Activated T-cell treated with anti-CD3 and anti-CD28 coated beads for 24 hours (primary cell): ENCODE results near the gene PCDHGA11.
"Not testable (repeated sequence)": the region's sequence is repeated elsewhere in the genome, so short reads cannot be mapped to it uniquely, and the experiment has no call there.

Source experiments
- DNase-seq: peaks from one replicate; pipeline ENCODE4 v3.0.0-alpha.2; 2020; ENCODE audit warnings: low read depth

The PCDHGA11 gene

GRCh38 chr5:141398608-141399007 lies 22.2 kb upstream of the PCDHGA11 start:
- DNase-seq: no peak

GRCh38 chr5:141399555-141400258 lies 21.1 kb upstream of the PCDHGA11 start:
- no peak for DNase-seq

GRCh38 chr5:141402553-141403243 lies 18.2 kb upstream of the PCDHGA11 start, which contains the start of gene PCDHGA9:
Gene PCDHGA9, plus strand, starts transcription at chr5:141402778. Its CDS starts 175 bp downstream, at chr5:141402953.
- no peak for DNase-seq

GRCh38 chr5:141403387-141403786 lies 17.5 kb upstream of the PCDHGA11 start:
- no peak for DNase-seq

GRCh38 chr5:141407790-141408505 lies 12.9 kb upstream of the PCDHGA11 start, which contains the start of gene PCDHGB6:
Gene PCDHGB6, plus strand, starts transcription at chr5:141408021. Its CDS starts 182 bp downstream, at chr5:141408203.
- peak; percentile 24 for DNase-seq

- no peak for DNase-seq
These were observed 11.1 kb upstream of the PCDHGA11 start for GRCh38 chr5:141409598-141410306.

GRCh38 chr5:141411575-141411974 lies 9.3 kb upstream of the PCDHGA11 start:
- DNase-seq: no peak

GRCh38 chr5:141412854-141413539 lies 7.9 kb upstream of the PCDHGA11 start, which contains the start of gene PCDHGA10:
Gene PCDHGA10, plus strand, starts transcription at chr5:141412987. Its CDS starts 189 bp downstream, at chr5:141413176.
- peak; percentile 43 for DNase-seq

- no peak for DNase-seq
These were observed 7.2 kb upstream of the PCDHGA11 start for GRCh38 chr5:141413540-141414069.

- not testable (repeated sequence) for DNase-seq
These were observed 6.1 kb upstream of the PCDHGA11 start for GRCh38 chr5:141414548-141415274.

GRCh38 chr5:141415275-141415618 lies 5.6 kb upstream of the PCDHGA11 start:
- DNase-seq: not testable (repeated sequence)

- DNase-seq: peak; percentile 33
These were observed 3.2 kb upstream of the PCDHGA11 start, which contains the start of gene PCDHGB7 for GRCh38 chr5:141417494-141418172. Gene PCDHGB7, plus strand, starts transcription at chr5:141417677. Its CDS starts 183 bp downstream, at chr5:141417860.

- no peak for DNase-seq
These were observed 1.6 kb upstream of the PCDHGA11 start for GRCh38 chr5:141419074-141419880.

GRCh38 chr5:141421489-141421855 lies 621 bp downstream of the PCDHGA11 start:
- no peak for DNase-seq

GRCh38 chr5:141422742-141423291 lies 2.0 kb downstream of the PCDHGA11 start:
- DNase-seq: no peak

GRCh38 chr5:141427783-141428426 lies 7.1 kb downstream of the PCDHGA11 start:
- no peak for DNase-seq

- DNase-seq: no peak
These were observed 9.7 kb downstream of the PCDHGA11 start, which contains the start of gene PCDHGA12 for GRCh38 chr5:141430332-141431113. Gene PCDHGA12, plus strand, starts transcription at chr5:141430507. Its CDS starts 253 bp downstream, at chr5:141430760.
